ENCODE data around the gene RUFY1. TPM values are rescaled to one million over a fixed set of nuclear protein-coding genes. Genes with fewer than 3 reads are reported as not detected.

RUFY1 gene
- total RNA-seq, 1 experiment from 2014 or later: 64.7 TPM

GRCh38 chr5:179595916-179596315 lies 45.6 kb downstream of the RUFY1 start:
- ChIA-PET CTCF (interaction anchor here (0.6 kb wide), 2 partner anchors 23 to 533 kb away, joined by 3 read pairs; no protein-coding TSS in a partner anchor), POLR2A (interaction anchor here (0.9 to 2.1 kb wide), 6 partner anchors 10 to 136 kb away, joined by 3 to 6 read pairs (median 4); partner anchors contain the start of gene HNRNPH1)
- H3K27ac Mint-ChIP-seq (ENCODE audit: low read depth, unreplicated experiment): no peak overlapping the region
- no peak for DNase-seq (ENCODE audit: unreplicated experiment)
- no TSS peak for BruUV-seq (replicated peaks)
- no peak overlapping the region for H3K4me3 Mint-ChIP-seq (ENCODE audit: unreplicated experiment)
- H3K36me3 Mint-ChIP-seq (ENCODE audit: insufficient read depth, unreplicated experiment): peaks cover 99% of the 10 kb centered on the region
- no peaks in the 10 kb centered on the region for H3K4me1 Mint-ChIP-seq (ENCODE audit: insufficient read depth, unreplicated experiment)
- no peaks in the 10 kb centered on the region for H3K27me3 Mint-ChIP-seq (ENCODE audit: insufficient read depth, unreplicated experiment)
- no peak for TF ChIP-seq CTCF (IDR thresholded peaks at IDR 0.05; ENCODE audit: unreplicated experiment)
- intact Hi-C loops (cut with micrococcal nuclease): no loop called here
- H3K9me3 Mint-ChIP-seq (ENCODE audit: unreplicated experiment): no peaks in the 10 kb centered on the region

- no TSS peak for BruUV-seq (replicated peaks)
- CTCF ChIA-PET: interaction anchor here (0.6 to 0.7 kb wide), 2 partner anchors 24 to 534 kb away, joined by 3 read pairs; no protein-coding TSS in a partner anchor
Observed at GRCh38 chr5:179596421-179596820, 46.1 kb downstream of the RUFY1 start.

DNA sequence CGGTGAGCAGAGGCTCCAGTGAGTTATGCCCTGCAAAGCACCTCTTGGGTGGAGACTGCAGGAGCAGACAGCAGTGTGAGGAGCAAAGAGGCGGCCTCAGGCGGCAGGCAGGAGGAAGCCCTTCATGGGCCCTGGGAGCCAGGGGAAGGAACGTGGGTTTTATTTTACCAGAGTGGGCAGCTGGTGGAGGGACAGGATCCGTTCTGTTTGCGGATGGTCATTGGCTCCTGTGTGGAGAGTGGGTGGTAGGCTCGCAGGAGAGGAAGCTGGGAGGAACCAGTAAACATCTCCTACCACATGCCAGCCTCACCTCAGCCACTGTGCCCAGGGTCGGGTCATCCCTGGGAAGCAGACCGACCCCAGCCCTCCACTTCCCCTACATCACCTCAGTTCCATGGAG lies 48.7 kb downstream of the RUFY1 start:
- ChIA-PET CTCF (interaction anchor here (0.6 kb wide), 1 partner anchor 102 kb away, joined by 3 read pairs; no protein-coding TSS in a partner anchor), POLR2A (interaction anchor here (1.0 to 4.1 kb wide), 2 partner anchors 24 to 40 kb away, joined by 3 to 21 read pairs; partner anchors contain the start of gene HNRNPH1)
- BruUV-seq (replicated peaks): no TSS peak
- Mint-ChIP-seq H3K4me1 (ENCODE audit: insufficient read depth, unreplicated experiment) (no peaks in the 10 kb centered on the region), H3K9me3 (ENCODE audit: unreplicated experiment) (no peaks in the 10 kb centered on the region), H3K36me3 (ENCODE audit: insufficient read depth, unreplicated experiment) (peaks cover 99% of the 10 kb centered on the region), H3K27me3 (ENCODE audit: insufficient read depth, unreplicated experiment) (no peaks in the 10 kb centered on the region), H3K4me3 (ENCODE audit: unreplicated experiment) (no peak overlapping the region), H3K27ac (ENCODE audit: low read depth, unreplicated experiment) (no peak overlapping the region)
- no peak for TF ChIP-seq CTCF (IDR thresholded peaks at IDR 0.05; ENCODE audit: unreplicated experiment)
- intact Hi-C loops (cut with micrococcal nuclease): no loop called here
- DNase-seq (ENCODE audit: unreplicated experiment): no peak

More at GRCh38 chr5:179596421-179596820, 46.1 kb downstream of the RUFY1 start:
- POLR2A ChIA-PET: interaction anchor here (0.9 to 2.1 kb wide), 6 partner anchors 10 to 136 kb away, joined by 3 to 6 read pairs (median 4); partner anchors contain the start of gene HNRNPH1
- no peak for DNase-seq (ENCODE audit: unreplicated experiment)
- TF ChIP-seq CTCF (IDR thresholded peaks at IDR 0.05; ENCODE audit: unreplicated experiment): no peak
- intact Hi-C loops (cut with micrococcal nuclease): no loop called here
- Mint-ChIP-seq H3K4me3 (ENCODE audit: unreplicated experiment) (no peak overlapping the region), H3K9me3 (ENCODE audit: unreplicated experiment) (no peaks in the 10 kb centered on the region), H3K27ac (ENCODE audit: low read depth, unreplicated experiment) (no peak overlapping the region), H3K27me3 (ENCODE audit: insufficient read depth, unreplicated experiment) (no peaks in the 10 kb centered on the region), H3K36me3 (ENCODE audit: insufficient read depth, unreplicated experiment) (peaks cover 99% of the 10 kb centered on the region), H3K4me1 (ENCODE audit: insufficient read depth, unreplicated experiment) (no peaks in the 10 kb centered on the region)

DNA sequence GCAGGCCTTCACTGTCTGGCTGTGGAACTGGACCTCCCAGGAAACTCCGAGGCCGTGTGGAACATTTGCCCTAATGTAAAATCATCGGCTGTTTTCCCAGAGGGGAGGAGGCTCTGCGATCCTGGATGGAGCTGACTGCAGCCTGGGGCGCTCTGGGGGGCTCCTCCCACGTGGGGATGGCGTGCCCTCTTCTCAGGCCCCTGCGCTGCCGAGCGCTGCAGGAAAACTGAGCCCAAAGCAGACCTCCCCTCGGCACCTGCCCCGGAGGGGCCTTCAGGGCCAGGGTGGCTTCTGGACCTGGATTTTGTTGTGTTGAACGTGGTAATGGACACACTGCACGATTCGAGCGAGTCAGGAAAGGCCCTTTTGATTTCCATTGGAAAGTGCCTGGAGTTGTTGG lies 49.2 kb downstream of the RUFY1 start:
- Mint-ChIP-seq H3K36me3 (ENCODE audit: insufficient read depth, unreplicated experiment) (peaks cover 99% of the 10 kb centered on the region), H3K9me3 (ENCODE audit: unreplicated experiment) (no peaks in the 10 kb centered on the region), H3K4me1 (ENCODE audit: insufficient read depth, unreplicated experiment) (no peaks in the 10 kb centered on the region), H3K27ac (ENCODE audit: low read depth, unreplicated experiment) (no peak overlapping the region), H3K27me3 (ENCODE audit: insufficient read depth, unreplicated experiment) (no peaks in the 10 kb centered on the region), H3K4me3 (ENCODE audit: unreplicated experiment) (no peak overlapping the region)
- POLR2A ChIA-PET: interaction anchor here (0.7 to 4.1 kb wide), 2 partner anchors 12 to 23 kb away, joined by 3 to 21 read pairs; partner anchors contain the start of gene HNRNPH1
- CTCF ChIA-PET: interaction anchor here (0.7 kb wide), 1 partner anchor 711 kb away, joined by 3 read pairs; no protein-coding TSS in a partner anchor
- no peak for DNase-seq (ENCODE audit: unreplicated experiment)
- no TSS peak for BruUV-seq (replicated peaks)
- TF ChIP-seq CTCF (IDR thresholded peaks at IDR 0.05; ENCODE audit: unreplicated experiment): no peak
- intact Hi-C loops (cut with micrococcal nuclease): no loop called here

Measured in MCF 10A (cell line).